Keratinocyte (primary cell): Measurements from ENCODE around the gene WFS1.
A peak's percentile ranks its signal among the peaks of the same experiment; 100 is the strongest.

ENCODE experiments used
- EZH2 ChIP-seq: IDR thresholded peaks from one replicate; pipeline ENCODE4 v1.6.1; 2012; ENCODE audit warnings: inconsistent platforms, mild to moderate bottlenecking, low read length, moderate library complexity
- TF ChIP-seq, protein P1 (sequence below), 3 experiments: IDR thresholded peaks in 1 of 3; conservative IDR thresholded peaks in 1 of 3; optimal IDR thresholded peaks in 1 of 3; 2 replicates in 2 of 3; 3 replicates in 1 of 3; pipeline versions ENCODE3 to v1.5.1; 2011; ENCODE audit warnings: low read length in 3 of 3, mild to moderate bottlenecking in 3 of 3, moderate library complexity in 2 of 3, control low read depth in 1 of 3, inconsistent platforms in 1 of 3; ENCODE audit not compliant: insufficient read depth in 2 of 3; ENCODE audit errors: extremely low read depth in 1 of 3

- TF ChIP-seq, protein P1, sequence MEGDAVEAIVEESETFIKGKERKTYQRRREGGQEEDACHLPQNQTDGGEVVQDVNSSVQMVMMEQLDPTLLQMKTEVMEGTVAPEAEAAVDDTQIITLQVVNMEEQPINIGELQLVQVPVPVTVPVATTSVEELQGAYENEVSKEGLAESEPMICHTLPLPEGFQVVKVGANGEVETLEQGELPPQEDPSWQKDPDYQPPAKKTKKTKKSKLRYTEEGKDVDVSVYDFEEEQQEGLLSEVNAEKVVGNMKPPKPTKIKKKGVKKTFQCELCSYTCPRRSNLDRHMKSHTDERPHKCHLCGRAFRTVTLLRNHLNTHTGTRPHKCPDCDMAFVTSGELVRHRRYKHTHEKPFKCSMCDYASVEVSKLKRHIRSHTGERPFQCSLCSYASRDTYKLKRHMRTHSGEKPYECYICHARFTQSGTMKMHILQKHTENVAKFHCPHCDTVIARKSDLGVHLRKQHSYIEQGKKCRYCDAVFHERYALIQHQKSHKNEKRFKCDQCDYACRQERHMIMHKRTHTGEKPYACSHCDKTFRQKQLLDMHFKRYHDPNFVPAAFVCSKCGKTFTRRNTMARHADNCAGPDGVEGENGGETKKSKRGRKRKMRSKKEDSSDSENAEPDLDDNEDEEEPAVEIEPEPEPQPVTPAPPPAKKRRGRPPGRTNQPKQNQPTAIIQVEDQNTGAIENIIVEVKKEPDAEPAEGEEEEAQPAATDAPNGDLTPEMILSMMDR (optimal IDR thresholded peaks at IDR 0.05 in 1 of 3, IDR thresholded peaks at IDR 0.05 in 1 of 3, conservative IDR thresholded peaks at IDR 0.05 in 1 of 3; ENCODE audit: extremely low read depth in 1 of 3, insufficient read depth in 2 of 3, low read length in 3 of 3), result peak in 2 of 3 experiments; percentile 81 to 95
- no peak for TF ChIP-seq EZH2
These were observed 57.7 kb downstream of the WFS1 start for GRCh38 chr4:6327220-6327917.
